Colonic mucosa (tissue), 4 donors: ENCODE data around the gene MYOM3. TPM values are rescaled to one million over a fixed set of nuclear protein-coding genes. Genes with fewer than 3 reads are reported as not detected.

Experiments used
- DNase-seq: peaks from one replicate; pipeline ENCODE4 v3.0.0-alpha.2; 2020
- H3K27ac ChIP-seq: fragments of 200-600 bp; one replicate; pipeline ENCODE4 v1.8.0; 2021
- H3K27me3 ChIP-seq: fragments of 200-600 bp; one replicate; pipeline ENCODE4 v1.8.0; 2021
- H3K36me3 ChIP-seq: fragments of 200-600 bp; one replicate; pipeline ENCODE4 v1.8.0; 2021
- H3K4me1 ChIP-seq: fragments of 200-600 bp; one replicate; pipeline ENCODE4 v1.8.0; 2021; ENCODE audit warnings: mild to moderate bottlenecking
- H3K4me3 ChIP-seq: fragments of 200-600 bp; one replicate; pipeline ENCODE4 v1.8.0; 2021
- H3K9ac ChIP-seq, 2 donors: one replicate each; pipeline ENCODE4 v1.7.0; 2013; ENCODE audit warnings: control low read depth in 2 of 2, low read depth in 2 of 2, low read length in 2 of 2
- H3K9me3 ChIP-seq: fragments of 200-600 bp; one replicate; pipeline ENCODE4 v1.8.0; 2021
- intact Hi-C: fragments of 100-400 bp; cut with DNase I; formaldehyde crosslinking; loops from one replicate; pipeline ENCODE4 v1.14.1; 2022
- total RNA-seq, 2 donors: library from RNA; stranded (reverse); fragmentation: NEBNext Ultra II Directional in 1 of 2; extraction: Animal tissue kit (Norgen Biotek cat#: 25700) in 1 of 2; gene quantifications; one replicate each; pipeline ENCODE4 v1.2.1, GENCODE V29; 2021
- TF ChIP-seq, protein P1 (sequence below): fragments of 200-600 bp; IDR thresholded peaks from one replicate; pipeline ENCODE4 v1.8.0; 2022; ENCODE audit warnings: antibody characterized with exemption, mild to moderate bottlenecking
- donor health status: healthy.
- donor health status: DM: no; HTN: no; CAD: no.
- donor health status: DM: no; HTN: no; CAD: no.

Gene MYOM3
- total RNA-seq, 2 donors from 2014 or later = 1.8 to 3.3 TPM

DNA sequence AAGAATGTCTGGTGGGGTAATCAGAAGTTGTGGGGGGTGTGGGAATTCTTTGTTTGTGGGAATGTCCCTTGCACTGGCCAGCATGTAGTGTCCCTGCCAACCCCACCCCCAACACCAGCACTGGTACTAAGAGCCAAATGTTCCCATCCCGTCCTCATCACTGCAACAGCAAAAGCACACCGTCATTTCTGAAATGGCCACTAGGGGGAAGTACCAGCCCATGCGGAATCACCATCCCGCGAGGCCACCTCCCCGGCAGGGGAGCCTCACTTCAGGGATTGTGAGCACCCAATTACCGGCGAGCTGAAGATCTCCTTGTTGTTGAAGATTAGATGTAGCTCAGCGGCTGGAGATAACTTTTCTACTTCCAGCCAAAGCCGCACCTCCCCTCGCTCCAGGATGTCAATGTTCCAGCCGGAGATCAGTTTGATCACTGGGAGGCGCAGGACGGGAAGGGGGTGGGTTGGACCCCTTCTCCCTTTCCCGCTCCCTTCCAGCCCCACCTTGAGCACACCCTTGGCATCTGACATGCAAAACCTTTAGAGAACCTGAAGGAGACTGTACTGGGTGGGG lies 41.0 kb downstream of the MYOM3 start:
- intact Hi-C loops = loop anchor here (5.0 kb wide), 1 partner anchor 41 kb away; the partner anchor contains the start of gene MYOM3
- Histone ChIP-seq H3K9me3 (no peaks in the 10 kb centered on the region), H3K4me1 (no peaks in the 10 kb centered on the region), H3K36me3 (no peaks in the 10 kb centered on the region), H3K4me3 (no peak overlapping the region), H3K27me3 (no peaks in the 10 kb centered on the region), H3K27ac (no peak overlapping the region), H3K9ac (no peak overlapping the region)
- peak; percentile 83 for DNase-seq
- TF ChIP-seq, protein P1, sequence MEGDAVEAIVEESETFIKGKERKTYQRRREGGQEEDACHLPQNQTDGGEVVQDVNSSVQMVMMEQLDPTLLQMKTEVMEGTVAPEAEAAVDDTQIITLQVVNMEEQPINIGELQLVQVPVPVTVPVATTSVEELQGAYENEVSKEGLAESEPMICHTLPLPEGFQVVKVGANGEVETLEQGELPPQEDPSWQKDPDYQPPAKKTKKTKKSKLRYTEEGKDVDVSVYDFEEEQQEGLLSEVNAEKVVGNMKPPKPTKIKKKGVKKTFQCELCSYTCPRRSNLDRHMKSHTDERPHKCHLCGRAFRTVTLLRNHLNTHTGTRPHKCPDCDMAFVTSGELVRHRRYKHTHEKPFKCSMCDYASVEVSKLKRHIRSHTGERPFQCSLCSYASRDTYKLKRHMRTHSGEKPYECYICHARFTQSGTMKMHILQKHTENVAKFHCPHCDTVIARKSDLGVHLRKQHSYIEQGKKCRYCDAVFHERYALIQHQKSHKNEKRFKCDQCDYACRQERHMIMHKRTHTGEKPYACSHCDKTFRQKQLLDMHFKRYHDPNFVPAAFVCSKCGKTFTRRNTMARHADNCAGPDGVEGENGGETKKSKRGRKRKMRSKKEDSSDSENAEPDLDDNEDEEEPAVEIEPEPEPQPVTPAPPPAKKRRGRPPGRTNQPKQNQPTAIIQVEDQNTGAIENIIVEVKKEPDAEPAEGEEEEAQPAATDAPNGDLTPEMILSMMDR = peak; percentile 83

DNA sequence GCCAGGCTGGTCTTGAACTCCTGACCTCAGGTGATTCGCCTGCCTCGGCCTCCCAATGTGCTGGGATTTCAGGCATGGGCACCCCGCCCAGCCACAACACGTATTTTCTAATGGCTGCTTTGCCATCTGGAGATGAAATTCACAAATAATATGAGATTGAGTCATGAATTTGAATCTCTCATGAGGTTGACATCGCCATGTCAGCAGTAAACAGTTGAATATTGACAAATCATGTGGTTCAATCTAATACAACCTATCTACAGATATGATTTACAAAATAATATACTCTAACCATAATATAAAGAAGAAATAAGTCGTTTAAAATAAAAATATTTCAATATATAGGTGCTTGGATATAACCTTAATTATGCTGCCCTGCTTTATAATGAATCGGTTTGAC lies 42.1 kb downstream of the MYOM3 start:
- TF ChIP-seq, protein P1 = no peak
- no peaks in the 10 kb centered on the region for H3K4me1 ChIP-seq
- H3K4me3 ChIP-seq = no peak overlapping the region
- H3K9ac ChIP-seq = no peak overlapping the region
- no peaks in the 10 kb centered on the region for H3K9me3 ChIP-seq
- H3K27me3 ChIP-seq = no peaks in the 10 kb centered on the region
- no peaks in the 10 kb centered on the region for H3K36me3 ChIP-seq
- intact Hi-C loops = loop anchor here (5.0 kb wide), 1 partner anchor 42 kb away; the partner anchor contains the start of gene MYOM3
- H3K27ac ChIP-seq = no peak overlapping the region
- no peak for DNase-seq

DNA sequence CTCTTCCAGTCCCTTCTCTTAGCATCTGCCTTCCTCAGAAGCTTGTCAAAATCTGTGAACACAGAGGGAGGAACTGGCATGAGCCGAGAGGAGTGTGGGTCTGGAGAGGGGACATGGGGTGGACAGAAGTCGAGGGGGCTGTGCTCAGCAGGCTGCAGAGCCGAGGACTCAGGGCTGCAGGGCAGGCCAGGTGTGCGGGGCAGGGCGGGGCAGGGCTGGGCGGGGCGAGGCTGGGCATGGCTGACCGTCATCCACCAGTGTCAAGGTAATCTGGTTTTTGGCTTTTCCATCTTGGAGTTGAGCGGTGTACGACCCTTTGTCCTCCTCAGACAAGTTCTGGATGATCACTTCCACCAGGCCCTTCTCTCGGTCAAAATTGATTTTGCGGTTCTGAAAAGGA lies 44.0 kb downstream of the MYOM3 start:
- TF ChIP-seq, protein P1 = no peak
- no peaks in the 10 kb centered on the region for H3K27me3 ChIP-seq
- H3K4me3 ChIP-seq = no peak overlapping the region
- no peak for DNase-seq
- H3K36me3 ChIP-seq = no peaks in the 10 kb centered on the region
- H3K9ac ChIP-seq = no peak overlapping the region
- H3K9me3 ChIP-seq = no peaks in the 10 kb centered on the region
- H3K4me1 ChIP-seq = no peaks in the 10 kb centered on the region
- H3K27ac ChIP-seq = no peak overlapping the region
- intact Hi-C loops = no loop called here

DNA sequence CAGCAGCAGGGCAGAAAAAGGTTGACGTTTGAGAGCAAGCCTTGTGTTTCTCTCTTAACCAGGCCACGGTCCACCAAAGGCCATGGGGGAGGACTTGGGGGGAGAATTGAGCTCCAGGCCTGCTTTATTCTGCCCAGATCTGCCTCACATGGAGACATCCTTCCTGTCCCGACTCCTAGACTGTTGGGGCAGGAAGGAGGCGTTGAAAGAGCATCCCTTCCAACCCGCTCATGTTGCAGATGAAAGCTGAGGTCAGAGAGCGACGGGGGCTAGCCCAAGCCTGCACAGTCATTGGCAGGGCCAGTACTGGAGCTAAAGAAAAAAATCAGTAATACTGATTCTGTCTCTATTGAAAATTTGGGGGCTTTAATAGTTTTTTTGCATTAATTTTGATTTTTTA lies 46.6 kb downstream of the MYOM3 start:
- Histone ChIP-seq H3K27me3 (no peaks in the 10 kb centered on the region), H3K27ac (no peak overlapping the region), H3K9me3 (no peaks in the 10 kb centered on the region), H3K36me3 (no peaks in the 10 kb centered on the region), H3K4me1 (no peaks in the 10 kb centered on the region), H3K9ac (no peak overlapping the region), H3K4me3 (no peak overlapping the region)
- DNase-seq = no peak
- intact Hi-C loops = no loop called here
- TF ChIP-seq, protein P1 = no peak

DNA sequence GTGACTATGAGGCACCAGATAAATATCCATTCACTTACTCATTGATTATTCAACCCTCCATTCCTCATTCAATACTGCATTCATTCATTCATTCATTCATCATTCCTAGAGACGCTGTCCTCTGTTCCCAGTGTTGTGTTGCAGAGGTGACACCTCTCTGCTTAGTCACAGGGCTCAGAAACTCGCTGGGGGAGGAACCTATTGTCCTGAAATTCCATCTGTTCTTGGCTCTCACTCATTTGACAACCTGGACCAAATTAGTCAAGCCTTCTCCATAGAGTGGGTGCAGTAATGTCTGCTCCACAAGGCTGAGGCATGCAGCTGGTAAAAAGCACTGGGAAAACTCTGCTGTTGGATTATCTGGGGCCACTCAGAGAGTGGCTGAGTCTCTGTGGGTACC lies 49.7 kb downstream of the MYOM3 start:
- Histone ChIP-seq H3K36me3 (no peaks in the 10 kb centered on the region), H3K27ac (no peak overlapping the region), H3K27me3 (no peaks in the 10 kb centered on the region), H3K4me1 (no peaks in the 10 kb centered on the region), H3K9me3 (no peaks in the 10 kb centered on the region), H3K9ac (no peak overlapping the region), H3K4me3 (no peak overlapping the region)
- DNase-seq = no peak
- intact Hi-C loops = no loop called here
- TF ChIP-seq, protein P1 = no peak
